Ishikawa (cell line): ENCODE measurements around the gene DGKZ.

ENCODE experiments used
- CEBPB ChIP-seq: IDR thresholded peaks from 2 replicates; pipeline ENCODE4 v1.6.1; 2012
- CREB1 ChIP-seq: IDR thresholded peaks from 2 replicates; pipeline ENCODE4 v1.6.1; 2012; ENCODE audit warnings: low read depth
- EGR1 ChIP-seq: IDR thresholded peaks from 2 replicates; pipeline ENCODE4 v1.6.1; 2012
- EP300 ChIP-seq: IDR thresholded peaks from 2 replicates; pipeline ENCODE4 v1.6.1; 2012; ENCODE audit warnings: borderline replicate concordance
- FOXM1 ChIP-seq: IDR thresholded peaks from 2 replicates; pipeline ENCODE4 v1.6.1; 2012; ENCODE audit warnings: low read depth, borderline replicate concordance
- NFIC ChIP-seq: IDR thresholded peaks from 2 replicates; pipeline ENCODE4 v1.6.1; 2012
- RAD21 ChIP-seq: IDR thresholded peaks from 2 replicates; pipeline ENCODE4 v1.6.1; 2012; ENCODE audit warnings: low read depth
- TAF1 ChIP-seq: IDR thresholded peaks from 2 replicates; pipeline ENCODE4 v1.6.1; 2012; ENCODE audit warnings: low read depth, mild to moderate bottlenecking
- TCF12 ChIP-seq: IDR thresholded peaks from 2 replicates; pipeline ENCODE4 v1.6.1; 2012; ENCODE audit warnings: low read depth
- TEAD4 ChIP-seq: IDR thresholded peaks from 2 replicates; pipeline ENCODE4 v1.6.1; 2012
- YY1 ChIP-seq: IDR thresholded peaks from 2 replicates; pipeline ENCODE4 v1.6.1; 2012; ENCODE audit warnings: low read depth
- ZBTB7A ChIP-seq: IDR thresholded peaks from 2 replicates; pipeline ENCODE4 v1.6.1; 2012; ENCODE audit warnings: low read depth
- TF ChIP-seq, protein P1 (sequence below): IDR thresholded peaks from 2 replicates; pipeline ENCODE4 v1.6.1; 2012; ENCODE audit warnings: low read depth, mild to moderate bottlenecking
- TF ChIP-seq, protein P2 (sequence below): IDR thresholded peaks from 2 replicates; pipeline ENCODE4 v1.6.1; 2012
- TF ChIP-seq, protein P3 (sequence below): IDR thresholded peaks from 2 replicates; pipeline ENCODE4 v1.6.1; 2012

The DGKZ gene

DNA sequence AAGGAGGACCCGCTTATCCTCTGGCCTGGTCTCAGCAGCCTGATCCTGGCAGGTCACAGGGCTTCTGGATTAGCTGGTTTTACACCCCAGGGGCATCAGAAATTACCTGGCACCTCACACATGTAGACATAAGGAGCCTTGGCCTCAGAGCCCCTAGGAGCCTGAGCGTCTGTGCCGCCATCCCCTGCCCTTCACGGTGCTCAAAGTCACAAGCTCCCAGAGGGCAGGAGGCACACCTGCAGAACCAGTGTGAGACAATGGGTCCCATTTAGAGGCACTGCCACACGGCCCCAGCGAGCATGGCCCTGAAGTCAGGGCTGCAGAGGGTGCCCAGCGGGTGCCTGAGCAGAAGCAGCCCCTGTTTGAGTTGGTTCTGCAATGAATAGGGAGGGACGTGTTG is 3.9 kb downstream of the DGKZ start:
- TF ChIP-seq, protein P1, sequence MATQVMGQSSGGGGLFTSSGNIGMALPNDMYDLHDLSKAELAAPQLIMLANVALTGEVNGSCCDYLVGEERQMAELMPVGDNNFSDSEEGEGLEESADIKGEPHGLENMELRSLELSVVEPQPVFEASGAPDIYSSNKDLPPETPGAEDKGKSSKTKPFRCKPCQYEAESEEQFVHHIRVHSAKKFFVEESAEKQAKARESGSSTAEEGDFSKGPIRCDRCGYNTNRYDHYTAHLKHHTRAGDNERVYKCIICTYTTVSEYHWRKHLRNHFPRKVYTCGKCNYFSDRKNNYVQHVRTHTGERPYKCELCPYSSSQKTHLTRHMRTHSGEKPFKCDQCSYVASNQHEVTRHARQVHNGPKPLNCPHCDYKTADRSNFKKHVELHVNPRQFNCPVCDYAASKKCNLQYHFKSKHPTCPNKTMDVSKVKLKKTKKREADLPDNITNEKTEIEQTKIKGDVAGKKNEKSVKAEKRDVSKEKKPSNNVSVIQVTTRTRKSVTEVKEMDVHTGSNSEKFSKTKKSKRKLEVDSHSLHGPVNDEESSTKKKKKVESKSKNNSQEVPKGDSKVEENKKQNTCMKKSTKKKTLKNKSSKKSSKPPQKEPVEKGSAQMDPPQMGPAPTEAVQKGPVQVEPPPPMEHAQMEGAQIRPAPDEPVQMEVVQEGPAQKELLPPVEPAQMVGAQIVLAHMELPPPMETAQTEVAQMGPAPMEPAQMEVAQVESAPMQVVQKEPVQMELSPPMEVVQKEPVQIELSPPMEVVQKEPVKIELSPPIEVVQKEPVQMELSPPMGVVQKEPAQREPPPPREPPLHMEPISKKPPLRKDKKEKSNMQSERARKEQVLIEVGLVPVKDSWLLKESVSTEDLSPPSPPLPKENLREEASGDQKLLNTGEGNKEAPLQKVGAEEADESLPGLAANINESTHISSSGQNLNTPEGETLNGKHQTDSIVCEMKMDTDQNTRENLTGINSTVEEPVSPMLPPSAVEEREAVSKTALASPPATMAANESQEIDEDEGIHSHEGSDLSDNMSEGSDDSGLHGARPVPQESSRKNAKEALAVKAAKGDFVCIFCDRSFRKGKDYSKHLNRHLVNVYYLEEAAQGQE = no peak
- TF ChIP-seq EP300 = no peak
- TF ChIP-seq, protein P2, sequence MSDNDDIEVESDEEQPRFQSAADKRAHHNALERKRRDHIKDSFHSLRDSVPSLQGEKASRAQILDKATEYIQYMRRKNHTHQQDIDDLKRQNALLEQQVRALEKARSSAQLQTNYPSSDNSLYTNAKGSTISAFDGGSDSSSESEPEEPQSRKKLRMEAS = no peak
- no peak for TF ChIP-seq FOXM1
- TF ChIP-seq YY1 = no peak
- TF ChIP-seq EGR1 = no peak
- TF ChIP-seq RAD21 = no peak
- TF ChIP-seq, protein P3, sequence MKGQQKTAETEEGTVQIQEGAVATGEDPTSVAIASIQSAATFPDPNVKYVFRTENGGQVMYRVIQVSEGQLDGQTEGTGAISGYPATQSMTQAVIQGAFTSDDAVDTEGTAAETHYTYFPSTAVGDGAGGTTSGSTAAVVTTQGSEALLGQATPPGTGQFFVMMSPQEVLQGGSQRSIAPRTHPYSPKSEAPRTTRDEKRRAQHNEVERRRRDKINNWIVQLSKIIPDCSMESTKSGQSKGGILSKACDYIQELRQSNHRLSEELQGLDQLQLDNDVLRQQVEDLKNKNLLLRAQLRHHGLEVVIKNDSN = no peak
- no peak for TF ChIP-seq TAF1
- no peak for TF ChIP-seq ZBTB7A
- no peak for TF ChIP-seq TEAD4

DNA sequence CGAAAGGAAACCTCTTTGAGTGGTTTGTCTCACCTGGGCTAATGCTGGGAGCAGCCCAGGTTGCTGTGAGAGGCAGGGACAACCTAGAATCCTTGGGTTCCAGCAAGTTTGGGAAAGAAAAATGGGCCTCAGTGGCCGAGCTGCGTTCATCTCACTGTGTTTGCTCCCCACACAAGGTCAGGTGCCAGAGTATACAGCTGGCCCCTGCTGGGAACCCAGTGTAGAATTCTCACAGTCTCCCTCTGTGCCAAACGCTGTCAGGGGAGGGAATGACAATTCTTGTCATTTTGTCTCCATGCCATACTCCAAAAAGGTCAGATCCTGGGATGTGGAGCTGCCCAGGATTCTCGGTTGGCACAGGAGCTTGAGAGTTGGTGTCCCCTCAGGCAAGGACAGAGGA is 4.3 kb downstream of the DGKZ start:
- TF ChIP-seq CEBPB (no peak), TAF1 (no peak), RAD21 (no peak), CREB1 (no peak), TCF12 (no peak), FOXM1 (no peak), NFIC (no peak), EGR1 (no peak), YY1 (no peak), TEAD4 (no peak), ZBTB7A (no peak), EP300 (no peak)
- TF ChIP-seq, protein P2 = no peak
- TF ChIP-seq, protein P3 = no peak
- TF ChIP-seq, protein P1 = no peak

DNA sequence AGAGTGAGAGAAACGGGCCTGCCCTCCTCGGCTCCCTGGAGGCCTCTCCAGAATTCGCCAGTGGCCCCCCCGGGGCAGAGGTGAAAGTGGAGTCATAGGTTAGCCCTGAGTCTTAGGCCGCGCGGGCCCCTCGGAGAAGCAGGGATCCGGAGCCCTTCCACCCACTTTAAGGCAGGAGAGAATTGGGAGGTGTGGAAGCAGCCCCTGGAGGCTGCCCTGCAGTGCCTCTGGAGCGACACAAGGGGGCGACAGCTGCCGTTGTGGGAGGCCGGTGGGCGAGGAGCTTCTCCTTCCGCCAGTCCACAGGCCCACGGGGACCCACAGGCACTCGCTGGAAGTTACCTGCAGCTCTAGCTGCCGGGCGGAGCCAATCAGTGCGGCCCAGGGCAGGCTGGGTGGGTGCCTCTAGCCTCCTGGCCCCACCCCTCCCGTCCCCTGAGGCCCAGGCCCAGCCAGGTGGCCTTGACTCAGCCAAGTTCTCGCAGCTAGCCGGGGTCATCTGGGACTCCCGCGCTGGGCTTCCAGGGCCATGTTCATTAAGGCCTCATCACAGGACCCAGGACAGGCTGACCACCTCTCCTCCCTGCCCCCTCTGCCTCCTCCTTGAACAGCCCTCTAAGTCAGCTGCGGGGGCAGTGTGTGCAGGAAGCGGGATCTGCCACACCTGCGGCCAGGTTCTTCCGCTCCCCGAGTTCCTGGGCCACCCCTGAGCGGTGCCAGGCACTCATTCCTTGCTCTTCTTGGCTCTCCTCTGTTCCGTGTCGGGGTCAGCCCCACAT is 5.0 kb downstream of the DGKZ start:
- TF ChIP-seq ZBTB7A = no peak
- peak; percentile 65 for TF ChIP-seq RAD21

DNA sequence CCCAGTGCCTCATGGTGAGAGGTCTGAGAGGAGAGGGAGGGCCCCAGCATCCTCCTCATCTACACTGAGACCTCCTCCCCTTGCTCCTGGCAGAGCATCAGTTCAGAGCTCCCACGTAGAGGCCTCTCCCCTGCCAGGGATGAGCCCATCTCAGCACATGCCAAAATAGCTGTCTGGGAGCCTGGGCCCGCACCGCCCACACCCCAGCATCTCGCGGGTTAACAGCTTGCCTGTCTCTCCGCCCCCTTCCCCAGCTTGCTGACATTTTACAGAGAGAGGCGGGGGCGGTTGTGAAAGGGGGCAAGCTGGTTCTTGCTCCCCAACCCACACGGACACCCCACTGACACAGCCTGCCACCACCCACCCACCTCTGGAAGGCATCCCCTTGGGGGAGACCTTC is 6.4 kb downstream of the DGKZ start:
- TF ChIP-seq, protein P2 = no peak
- TF ChIP-seq ZBTB7A (no peak), YY1 (no peak), EGR1 (no peak), TCF12 (no peak)
- TF ChIP-seq, protein P3 = no peak

DNA sequence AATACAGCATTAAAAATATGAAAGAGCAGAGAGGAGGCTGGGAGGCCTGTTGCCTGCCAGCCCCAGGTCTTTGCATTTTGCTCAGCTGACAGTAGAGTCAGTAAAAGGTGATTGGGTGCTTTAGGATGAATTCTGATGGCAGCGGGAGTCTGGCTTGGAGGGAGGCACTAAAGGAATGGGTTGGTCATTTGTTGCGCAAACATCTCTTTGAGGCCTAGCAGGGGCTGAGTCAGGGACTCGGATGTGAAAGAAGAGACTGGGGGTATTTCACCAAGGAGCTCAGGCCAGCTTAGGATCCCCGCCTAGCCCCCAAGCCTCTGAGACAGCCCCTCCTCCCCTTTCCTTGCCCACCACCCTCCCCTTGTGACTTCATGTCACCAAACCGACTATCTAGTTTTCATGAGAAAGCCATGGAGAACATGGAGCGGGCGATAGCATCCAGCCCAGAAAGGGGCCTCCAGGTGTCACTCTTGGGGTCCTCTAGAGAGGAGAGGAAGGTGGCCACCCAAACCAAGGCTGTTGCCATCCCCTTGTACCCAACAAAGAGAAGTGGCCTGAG is 9.7 kb downstream of the DGKZ start:
- TF ChIP-seq CEBPB (peak; percentile 95), EP300 (no peak)

DNA sequence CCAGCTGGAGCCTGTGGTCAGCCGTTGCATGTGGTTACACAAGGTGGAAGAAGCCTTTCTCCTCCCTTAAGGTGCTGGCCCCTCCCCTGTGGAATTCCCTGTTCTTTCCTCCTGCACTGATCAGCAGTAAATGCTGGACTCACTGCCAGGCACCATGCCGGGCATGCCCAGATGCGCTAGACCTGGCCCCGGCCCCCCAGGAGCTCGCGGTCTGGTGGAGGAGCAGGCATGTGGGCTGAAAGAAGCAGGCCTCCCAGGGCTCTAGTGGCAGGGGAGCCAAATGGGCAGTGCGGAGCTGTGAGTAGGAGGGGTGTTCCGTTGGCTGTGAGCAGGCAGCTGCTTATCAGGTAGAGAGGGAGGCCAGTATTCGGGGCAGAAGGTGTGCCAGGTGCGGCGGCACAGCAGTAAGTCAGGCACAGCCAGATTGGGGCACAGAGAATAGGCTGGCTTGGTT is 10.2 kb downstream of the DGKZ start:
- TF ChIP-seq, protein P3 = no peak
- TF ChIP-seq, protein P2 = 0 out of 2 replicates have a peak, but pooled peaks have one; percentile 46
- TF ChIP-seq TEAD4 = peak; percentile 58; the same call in 1 of the 2 replicates
- no peak for TF ChIP-seq YY1
- peak; percentile 73 for TF ChIP-seq NFIC
- no peak for TF ChIP-seq CEBPB
- peak; percentile 69 for TF ChIP-seq TCF12
- no peak for TF ChIP-seq EGR1
